GM19463 (cell line): ENCODE data around the gene HOXB2.
A peak's percentile ranks its signal among the peaks of the same experiment; 100 is the strongest.

ENCODE experiments used
- ATAC-seq: cut with Tn5 transposase; IDR thresholded peaks from one replicate; pipeline ENCODE4 v1.9.1; 2021; ENCODE audit warnings: mild to moderate bottlenecking, moderate library complexity; ENCODE audit not compliant: unreplicated experiment

The HOXB2 gene

GRCh38 chr17:48566717-48567116 is 21.8 kb upstream of the HOXB2 start:
- no peak for ATAC-seq

DNA sequence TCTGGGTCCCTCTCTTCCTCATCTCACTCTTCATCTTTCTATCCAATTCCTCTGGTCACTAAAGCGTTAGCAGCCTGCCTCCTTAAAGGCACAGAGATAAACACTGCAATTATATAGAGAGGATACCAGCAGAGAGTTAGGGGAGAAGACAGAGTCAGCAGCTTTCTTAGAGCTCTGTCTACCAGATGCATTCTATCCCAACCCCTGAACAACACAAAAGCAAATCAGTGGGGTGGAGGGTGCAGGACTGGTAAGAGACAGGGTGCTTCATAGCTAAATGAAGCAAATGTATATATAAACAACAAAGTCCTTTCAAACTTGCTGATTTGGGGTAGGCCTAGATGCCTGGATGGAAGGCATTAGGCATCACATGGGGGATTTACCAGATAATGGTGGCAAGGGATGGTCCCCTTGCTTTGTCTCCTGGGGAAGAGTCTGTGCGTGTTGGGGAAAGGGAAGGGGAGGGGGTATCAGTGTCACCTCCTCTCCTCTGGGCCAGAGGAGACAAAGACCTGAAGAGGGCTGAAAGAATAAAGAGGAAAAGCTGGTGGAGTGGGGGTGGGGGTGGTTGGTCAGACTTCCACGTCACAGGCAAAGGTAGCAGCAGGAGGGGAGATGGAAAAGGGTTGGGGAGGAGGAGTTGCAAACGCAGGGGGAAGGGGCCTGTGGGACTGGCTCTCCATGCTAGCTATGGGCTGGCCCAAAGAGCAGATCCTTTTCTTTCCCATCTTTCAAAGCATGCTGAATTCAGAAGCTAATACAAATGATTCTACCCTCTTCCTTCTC is 21.2 kb upstream of the HOXB2 start:
- ATAC-seq, result no peak

DNA sequence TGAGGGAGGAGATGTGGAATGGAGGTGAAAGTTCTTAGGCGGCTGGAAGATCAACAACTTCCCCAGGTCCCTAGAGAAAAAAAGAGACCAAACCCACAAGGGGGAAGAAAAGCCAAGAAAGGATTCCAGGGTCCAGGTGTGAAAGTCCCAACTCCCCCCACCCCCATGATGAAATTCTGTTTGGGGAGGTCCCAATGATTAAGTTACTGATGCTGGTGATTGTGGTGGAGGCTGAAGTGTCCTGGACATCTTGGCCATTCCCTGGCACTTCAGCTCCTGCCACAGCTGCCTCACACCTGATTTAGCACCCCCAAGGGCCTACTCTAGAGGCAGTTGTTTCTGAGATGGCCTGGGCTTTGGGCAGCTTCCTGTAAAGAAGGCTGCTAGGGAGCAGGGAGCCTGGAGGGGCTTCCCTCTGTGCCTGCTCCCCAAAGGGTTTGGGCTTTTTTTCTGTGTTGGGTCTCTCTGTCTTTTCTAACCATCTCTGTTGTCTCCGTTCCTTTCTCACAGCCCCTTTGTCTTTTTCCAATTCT is 20.2 kb upstream of the HOXB2 start:
- ATAC-seq, result no peak

- no peak for ATAC-seq
These were observed 19.5 kb upstream of the HOXB2 start for GRCh38 chr17:48564188-48565021.

DNA sequence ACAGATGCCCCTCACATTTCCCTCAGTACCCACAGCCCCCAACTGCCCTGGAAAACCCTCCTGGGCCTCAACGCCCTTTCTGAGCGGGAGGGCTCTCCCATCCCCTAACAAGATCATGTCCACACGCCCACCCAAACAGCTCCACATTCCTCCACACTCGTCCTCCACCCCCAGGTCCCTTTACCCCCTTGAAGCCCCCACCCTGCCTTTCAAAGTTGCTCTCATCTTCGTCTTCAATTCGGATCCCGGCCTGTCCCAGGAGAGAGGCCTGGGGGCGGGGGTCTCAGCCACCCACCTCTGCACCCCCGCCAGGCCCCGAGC is 18.9 kb upstream of the HOXB2 start:
- ATAC-seq, result no peak

DNA sequence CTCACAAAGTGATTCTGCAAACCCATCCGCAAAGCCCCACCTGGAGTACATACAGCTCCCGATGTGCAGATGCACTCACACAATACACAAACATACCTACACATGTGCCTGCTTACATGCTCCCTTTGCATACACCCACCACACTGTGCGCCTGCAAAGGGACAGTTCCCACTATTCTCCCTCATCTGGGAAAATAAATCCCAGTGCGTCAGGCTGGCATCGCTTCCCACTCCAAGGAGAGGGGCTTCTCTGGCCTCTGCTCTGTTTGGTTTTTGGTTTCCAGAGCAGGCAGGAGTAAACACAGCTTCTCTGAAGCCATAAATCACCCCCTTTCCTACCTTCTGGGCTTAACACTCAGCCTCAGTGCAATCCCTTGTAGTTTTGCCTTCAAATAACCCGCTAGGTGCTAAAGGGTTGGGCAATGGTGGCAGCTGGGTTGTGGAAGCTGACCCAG is 18.5 kb upstream of the HOXB2 start:
- ATAC-seq, result no peak

- no peak for ATAC-seq
These were observed 18.0 kb upstream of the HOXB2 start for GRCh38 chr17:48562934-48563333.

DNA sequence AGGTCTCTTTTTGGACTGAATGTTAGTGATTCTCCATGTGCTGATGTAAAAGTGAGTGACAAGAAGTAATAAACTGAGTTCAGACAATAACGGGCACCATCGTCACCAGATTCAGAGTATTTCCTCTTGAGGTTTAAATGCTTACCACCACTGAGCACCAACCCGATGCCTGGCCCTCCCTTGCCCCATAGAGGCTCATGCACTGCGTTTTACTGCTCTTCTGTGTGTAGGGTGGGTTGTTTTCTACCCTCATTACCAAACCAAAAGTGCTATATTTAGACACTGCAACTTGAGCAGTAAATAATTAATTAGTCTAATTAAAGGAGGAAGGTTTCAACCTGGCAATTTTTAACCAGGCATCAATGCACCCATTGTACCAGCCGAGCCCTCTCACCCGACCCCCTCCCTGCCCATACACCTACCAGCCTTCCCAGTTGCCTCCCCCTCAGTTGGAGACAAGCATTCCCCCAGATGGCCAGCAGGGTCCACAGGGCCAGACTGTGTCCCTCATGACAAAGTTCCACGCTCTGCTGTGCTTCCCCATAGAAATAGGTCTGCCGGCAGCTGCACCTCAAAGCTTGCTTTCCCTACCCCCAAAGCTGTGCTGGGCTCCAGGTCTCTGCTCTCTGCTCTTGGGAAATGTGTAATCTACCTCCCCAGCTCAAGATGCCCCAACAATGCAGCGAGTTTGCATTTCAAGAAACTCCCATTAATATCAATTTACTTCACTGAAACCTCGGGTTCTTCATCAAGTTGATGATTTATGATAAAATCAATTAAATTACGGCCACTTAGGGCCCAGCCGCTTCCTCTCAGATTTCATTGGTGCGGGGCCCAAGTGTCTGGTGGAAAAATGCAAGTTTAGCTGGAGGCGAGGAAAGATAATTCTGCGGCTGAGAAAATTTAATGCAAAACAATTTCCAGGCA is 17.2 kb upstream of the HOXB2 start:
- peak; percentile 84 for ATAC-seq

- no peak for ATAC-seq
These were observed 15.2 kb upstream of the HOXB2 start for GRCh38 chr17:48559840-48560817.

DNA sequence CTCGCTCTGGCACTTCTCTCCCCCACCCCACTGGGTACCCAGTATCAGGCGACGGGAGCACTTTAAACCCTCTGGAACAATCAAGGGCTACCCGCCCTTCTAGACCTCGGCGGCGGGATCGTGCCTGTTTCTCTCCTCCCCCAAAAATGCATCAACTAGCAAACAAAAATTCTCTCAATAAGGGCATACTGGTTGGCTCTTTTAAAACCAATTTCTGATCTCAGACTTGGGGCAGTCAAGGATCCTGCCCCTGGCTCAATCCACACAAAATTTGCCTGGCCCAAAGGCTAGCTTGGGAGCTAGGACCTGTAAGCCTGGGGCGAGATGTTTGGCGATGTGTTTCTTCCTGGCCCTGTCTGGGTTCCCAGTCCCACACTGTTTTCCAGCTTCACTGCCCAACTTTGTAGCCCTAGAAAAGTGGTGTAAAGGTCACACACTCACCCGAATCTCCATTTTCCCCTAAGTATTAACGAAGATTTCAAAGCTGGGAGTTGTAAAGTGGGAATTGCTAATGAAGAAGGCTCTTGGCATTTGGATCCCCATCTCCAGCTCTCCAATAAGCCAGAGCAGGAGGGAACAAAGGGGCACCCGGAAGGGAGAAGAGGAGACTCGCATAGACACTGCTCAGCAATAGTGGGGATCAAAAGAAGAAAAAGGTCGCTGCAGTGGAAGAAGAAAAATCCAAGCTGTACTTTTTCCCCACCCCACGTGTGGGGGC is 14.4 kb upstream of the HOXB2 start:
- no peak for ATAC-seq

DNA sequence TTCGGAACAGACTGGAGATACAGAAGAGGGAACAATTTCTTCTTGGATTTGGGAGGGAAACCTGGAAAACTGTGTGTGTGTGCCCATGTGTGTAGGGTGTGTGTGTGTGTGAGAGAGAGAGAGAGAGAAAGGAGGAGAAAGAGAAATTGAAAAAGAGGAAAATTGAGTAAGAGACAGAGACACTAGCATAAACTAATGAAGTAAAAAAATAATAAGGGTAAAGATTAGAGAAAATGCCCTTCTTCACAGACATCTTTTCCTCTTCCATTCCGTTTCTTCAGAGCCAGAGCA is 13.9 kb upstream of the HOXB2 start:
- no peak for ATAC-seq

DNA sequence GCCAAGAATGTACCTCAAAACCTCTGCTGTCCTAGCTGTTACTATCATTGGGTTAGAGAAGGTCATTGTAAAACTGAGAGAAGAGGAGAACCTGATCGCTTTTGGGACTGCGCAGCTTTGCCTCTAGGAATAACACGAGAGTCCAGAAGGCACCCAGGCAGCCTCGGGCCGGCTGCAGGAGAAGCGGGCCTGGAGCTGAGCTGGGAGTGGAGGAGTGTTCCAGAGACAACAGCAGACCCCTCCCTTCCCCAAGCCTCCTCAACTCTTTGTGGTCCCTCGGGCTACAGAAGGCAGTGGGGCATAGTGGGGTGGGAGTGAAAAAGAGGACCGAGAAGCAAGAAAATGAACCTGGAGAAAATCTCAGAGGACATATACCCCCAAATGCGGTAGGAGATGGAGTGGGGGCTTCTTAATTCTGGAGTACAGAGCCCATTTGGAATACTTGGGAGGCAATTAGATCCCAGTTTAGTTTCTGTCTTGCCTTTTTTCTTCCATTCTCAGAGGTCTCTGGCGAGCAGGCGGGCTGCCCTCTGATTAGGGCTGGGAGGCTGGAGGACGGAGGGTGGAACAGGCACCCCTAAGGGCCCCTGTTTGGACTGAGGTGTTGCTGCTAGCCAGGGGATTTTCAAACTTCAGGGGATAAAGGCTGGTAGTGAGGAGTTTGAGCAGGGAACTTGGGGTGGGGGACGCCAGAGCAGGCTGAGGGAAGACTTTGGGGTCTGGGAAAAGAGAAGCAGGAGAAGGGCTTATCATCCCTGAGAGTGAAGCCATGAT is 13.3 kb upstream of the HOXB2 start:
- ATAC-seq, result no peak

DNA sequence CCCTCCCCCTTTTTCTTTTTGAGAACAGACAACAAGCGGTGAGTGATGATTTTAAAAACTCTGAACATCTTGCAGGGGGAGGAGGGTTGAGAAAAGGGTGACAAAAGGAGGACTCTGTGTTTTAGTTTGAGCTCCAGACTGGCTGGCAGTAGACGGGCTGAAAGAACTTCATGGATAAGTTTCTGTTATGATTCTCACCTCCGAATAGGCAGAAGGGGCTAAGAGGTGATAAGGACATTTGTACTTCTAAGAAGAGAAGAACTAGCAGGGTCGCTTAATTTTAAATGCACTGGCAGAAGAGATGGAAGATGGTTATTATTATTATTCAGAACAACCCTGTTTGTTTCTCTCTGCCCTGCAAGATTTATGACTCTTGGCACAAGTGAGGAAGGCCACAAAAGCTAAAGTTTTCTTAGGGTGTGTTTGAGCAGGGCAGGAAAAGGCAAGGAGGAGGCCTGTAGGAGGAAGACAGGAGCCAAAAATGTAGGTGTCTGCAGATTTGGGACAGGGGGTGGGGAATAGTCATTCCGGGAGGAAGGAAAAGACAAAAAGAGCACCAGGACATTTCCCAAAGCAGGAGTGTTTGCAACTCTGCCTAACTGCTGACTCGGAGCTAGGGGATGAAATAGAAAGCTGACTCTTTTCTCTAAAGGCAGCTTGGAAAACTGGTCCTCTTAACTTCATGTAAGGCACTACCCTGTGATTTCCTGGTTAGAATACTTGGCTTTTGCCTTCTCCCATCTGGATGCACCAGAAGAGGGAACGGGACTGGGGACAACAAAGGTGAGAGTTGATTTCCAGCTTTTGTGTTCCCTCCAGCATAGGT is 11.9 kb upstream of the HOXB2 start:
- ATAC-seq, result no peak

GRCh38 chr17:48556229-48556575 is 11.3 kb upstream of the HOXB2 start:
- no peak for ATAC-seq

DNA sequence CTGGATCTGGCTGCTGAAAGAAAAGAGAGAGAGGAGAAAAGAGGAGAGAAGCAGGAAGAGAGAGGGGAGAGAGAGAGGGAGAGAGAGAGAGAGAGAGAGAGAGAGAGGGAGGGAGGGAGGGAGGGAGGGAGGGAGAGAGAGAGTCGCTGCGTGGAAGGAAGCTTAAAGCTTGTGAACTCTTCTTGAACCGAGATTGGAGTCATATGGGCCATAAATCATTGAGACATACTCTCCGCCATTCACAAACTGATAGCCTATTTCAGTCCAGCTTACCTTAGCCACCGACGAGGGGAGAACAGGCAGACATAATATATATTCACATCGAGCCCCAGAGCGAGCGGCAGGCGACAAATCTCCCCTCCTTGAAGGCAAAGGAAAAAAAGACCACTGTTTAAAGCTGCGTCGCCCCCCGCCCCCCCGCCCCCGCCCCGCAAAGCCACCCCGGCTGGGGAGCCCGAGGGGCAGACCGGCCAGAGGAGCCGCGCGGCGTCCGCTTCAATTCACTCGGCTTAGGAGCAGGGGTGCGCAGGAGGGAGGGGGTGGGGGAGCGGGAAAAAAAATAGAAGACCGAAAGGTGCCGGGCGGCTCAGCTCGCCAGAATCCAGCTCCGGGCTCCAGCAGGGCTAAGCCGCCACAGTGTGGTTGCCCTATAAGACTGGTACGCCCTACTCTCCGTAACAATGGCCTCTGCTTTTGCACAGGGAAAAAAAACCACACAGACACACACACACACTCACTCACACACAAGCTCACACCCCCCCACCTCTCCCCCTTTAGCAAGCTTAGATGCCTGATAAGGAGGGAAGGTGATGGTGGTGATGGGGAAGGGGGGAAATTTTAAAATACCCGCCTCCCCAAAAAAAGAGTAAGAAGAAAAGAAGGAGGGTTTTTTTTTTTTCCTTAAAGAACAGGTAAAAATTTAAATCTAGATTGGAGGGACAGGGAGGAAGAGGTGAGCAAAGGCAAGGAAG is 10.6 kb upstream of the HOXB2 start:
- ATAC-seq, result no peak

- ATAC-seq, result no peak
These were observed 9.7 kb upstream of the HOXB2 start for GRCh38 chr17:48554412-48555257.
